K562 (cell line): Measurements from ENCODE around the gene RYR1. TPM values are rescaled to one million over a fixed set of nuclear protein-coding genes. Genes with fewer than 3 reads are reported as not detected.

Experiments
- BDP1 ChIP-seq: IDR thresholded peaks from 3 replicates; pipeline ENCODE4 v1.6.1; 2011; ENCODE audit not compliant: insufficient read length, insufficient read depth
- BHLHE40 ChIP-seq: IDR thresholded peaks from 2 replicates; pipeline ENCODE4 v1.6.1; 2011; ENCODE audit warnings: low read length, improper control_type of control experiment
- FOXJ2 ChIP-seq: fragments of 200-800 bp; sonication (Bioruptor generic); IDR thresholded peaks from 2 replicates; pipeline ENCODE4 v1.6.1; 2016; ENCODE audit warnings: missing genetic modification characterization, missing compliant biosample characterization
- HSF4 ChIP-seq: fragments of 250-450 bp; sonication (Bioruptor Pico); IDR thresholded peaks from 2 replicates; pipeline ENCODE4 v2.1.2; 2022; ENCODE audit warnings: mild to moderate bottlenecking, moderate library complexity, borderline replicate concordance
- POU5F1 ChIP-seq: fragments of 150-350 bp; IDR thresholded peaks from 2 replicates; pipeline ENCODE4 v1.6.1; 2014; ENCODE audit warnings: borderline replicate concordance, low read length, low read depth, mild to moderate bottlenecking; ENCODE audit not compliant: partially characterized antibody
- RBM39 ChIP-seq: fragments of 200-400 bp; formaldehyde crosslinking; optimal IDR thresholded peaks from 2 replicates; pipeline ENCODE3; 2018; ENCODE audit warnings: low read depth, low read length
- SAP30 ChIP-seq: fragments of 200-600 bp; sonication (generic); IDR thresholded peaks from 2 replicates; pipeline ENCODE4 v1.6.1; 2012; ENCODE audit warnings: borderline replicate concordance, low read depth, mild to moderate bottlenecking, moderate library complexity, low read length, control low read depth, inconsistent platforms; ENCODE audit not compliant: insufficient read depth, poor library complexity, severe bottlenecking
- SIN3A ChIP-seq, 2 experiments: fragments of 150-350 bp in 1 of 2; IDR thresholded peaks; 2 replicates each; pipeline ENCODE4 v1.6.1; 2011 to 2016; ENCODE audit warnings: borderline replicate concordance in 2 of 2, low read depth in 2 of 2, low read length in 2 of 2, mild to moderate bottlenecking in 2 of 2, moderate library complexity in 2 of 2; ENCODE audit not compliant: control insufficient read depth in 1 of 2
- SMAD4 ChIP-seq: fragments of 250-450 bp; sonication (Bioruptor Pico); conservative IDR thresholded peaks from 2 replicates; pipeline ENCODE4 v1.8.0; 2021; ENCODE audit warnings: inconsistent platforms, mild to moderate bottlenecking, moderate library complexity
- SP1 ChIP-seq: sonication (generic); formaldehyde crosslinking; IDR thresholded peaks from 2 replicates; pipeline ENCODE4 v1.8.1; 2022; ENCODE audit warnings: mild to moderate bottlenecking, missing genetic modification reagents
- YBX1 ChIP-seq: fragments of 450-650 bp; IDR thresholded peaks from 2 replicates; pipeline ENCODE4 v1.7.1; 2016; ENCODE audit warnings: mild to moderate bottlenecking
- ZFP30 ChIP-seq: fragments of 250-450 bp; sonication (Bioruptor Pico); IDR thresholded peaks from 2 replicates; pipeline ENCODE4 v1.8.0; 2022; ENCODE audit warnings: moderate library complexity, mild to moderate bottlenecking, inconsistent platforms, borderline replicate concordance
- ZNF311 ChIP-seq: fragments of 250-450 bp; sonication (Bioruptor Pico); IDR thresholded peaks from 2 replicates; pipeline ENCODE4 v1.4.0; 2020; ENCODE audit warnings: mild to moderate bottlenecking, moderate library complexity
- ZNF445 ChIP-seq: fragments of 250-450 bp; sonication (Bioruptor Pico); IDR thresholded peaks from 2 replicates; pipeline ENCODE4 v1.4.0; 2020; ENCODE audit warnings: low read depth, mild to moderate bottlenecking, moderate library complexity
- ZNF75A ChIP-seq: fragments of 450-650 bp; formaldehyde crosslinking; IDR thresholded peaks from 2 replicates; pipeline ENCODE4 v1.4.0; 2020; ENCODE audit warnings: mild to moderate bottlenecking
- ZNF778 ChIP-seq: fragments of 450-650 bp; formaldehyde crosslinking; IDR thresholded peaks from 2 replicates; pipeline ENCODE4 v1.4.0; 2020; ENCODE audit warnings: mild to moderate bottlenecking, moderate library complexity
- polyA plus RNA-seq, 8 experiments: library from polyadenylated mRNA; depleted of rRNA in 4 of 8; stranded (reverse) in 5 of 8; unstranded in 3 of 8; fragments of >200 nt; fragmentation: Nextera tagmentation in 2 of 8; fragmentation: Illumina TruSeq in 1 of 8; extraction: Ambion mirVana in 2 of 8; extraction: Trizol in 1 of 8; gene quantifications; 2 replicates each; pipeline versions ENCODE4 v1.2.1 to v1.2.3, GENCODE V29; 2011 to 2014; ENCODE audit warnings: inconsistent platforms in 1 of 8, missing spikeins in 1 of 8
- total RNA-seq, 7 experiments: library from RNA; depleted of rRNA in 6 of 7; stranded (reverse); fragments of >200 nt in 6 of 7; fragmentation: Illumina TruSeq in 2 of 7; extraction: Trizol in 2 of 7; gene quantifications; 2 replicates each; pipeline versions ENCODE4 v1.2.1 to v1.2.3, GENCODE V29; 2011 to 2021; ENCODE audit warnings: low replicate concordance in 1 of 7
- TF ChIP-seq, protein P1 (sequence below): IDR thresholded peaks from 3 replicates; pipeline ENCODE4 v1.6.1; 2011; ENCODE audit warnings: borderline replicate concordance, mild to moderate bottlenecking; ENCODE audit not compliant: insufficient read length, insufficient read depth
- TF ChIP-seq, protein P2 (sequence below): fragments of 450-650 bp; formaldehyde crosslinking; IDR thresholded peaks from 2 replicates; pipeline ENCODE4 v1.4.0; 2022; ENCODE audit warnings: missing genetic modification characterization
- TF ChIP-seq, protein P3 (sequence below): fragments of 250-450 bp; sonication (Bioruptor Pico); IDR thresholded peaks from 2 replicates; pipeline ENCODE4 v1.9.0; 2021; ENCODE audit warnings: mild to moderate bottlenecking
- TF ChIP-seq, protein P4 (sequence below): fragments of 200-400 bp; formaldehyde crosslinking; IDR thresholded peaks from 2 replicates; pipeline ENCODE4 v1.6.1; 2017; ENCODE audit warnings: mild to moderate bottlenecking, low read depth, low read length, moderate library complexity
- TF ChIP-seq, protein P5 (sequence below): fragments of 250-450 bp; sonication (Bioruptor Pico); IDR thresholded peaks from 2 replicates; pipeline ENCODE4 v1.4.0; 2020
- TF ChIP-seq, protein P6 (sequence below): fragments of 450-650 bp; formaldehyde crosslinking; IDR thresholded peaks from 2 replicates; pipeline ENCODE4 v1.4.0; 2022; ENCODE audit warnings: mild to moderate bottlenecking, moderate library complexity

Gene RYR1
- total and polyA plus RNA-seq, 9 of the 15 experiments (the other 6 are each of a cell fraction or from before 2014, with no cell fraction given), result 0.11 to 7.4 (median 3.7) TPM

DNA sequence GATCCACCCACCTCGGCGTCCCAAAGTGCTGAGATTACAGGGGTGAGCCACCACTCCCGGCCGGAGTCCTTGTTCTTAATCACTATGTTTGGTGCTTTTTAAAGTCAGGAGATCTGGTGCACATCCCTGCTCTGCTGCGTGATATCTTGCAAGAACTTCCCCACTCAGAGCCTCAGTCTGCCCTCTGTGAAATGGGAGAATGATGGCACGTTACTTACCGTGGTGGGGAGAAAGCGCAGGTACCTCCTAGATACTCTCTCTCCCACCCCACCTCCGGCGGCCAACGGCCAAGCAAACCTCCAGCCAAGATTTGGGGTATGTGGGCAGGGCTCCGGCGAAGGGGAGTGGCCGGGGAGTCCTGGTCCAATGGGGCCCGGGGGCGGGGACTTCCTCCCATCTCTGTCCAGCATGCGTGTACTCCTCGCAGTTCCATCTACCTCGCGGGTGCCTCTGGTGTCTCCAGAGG, at the start of gene RYR1 (continued):
- TF ChIP-seq, protein P1, sequence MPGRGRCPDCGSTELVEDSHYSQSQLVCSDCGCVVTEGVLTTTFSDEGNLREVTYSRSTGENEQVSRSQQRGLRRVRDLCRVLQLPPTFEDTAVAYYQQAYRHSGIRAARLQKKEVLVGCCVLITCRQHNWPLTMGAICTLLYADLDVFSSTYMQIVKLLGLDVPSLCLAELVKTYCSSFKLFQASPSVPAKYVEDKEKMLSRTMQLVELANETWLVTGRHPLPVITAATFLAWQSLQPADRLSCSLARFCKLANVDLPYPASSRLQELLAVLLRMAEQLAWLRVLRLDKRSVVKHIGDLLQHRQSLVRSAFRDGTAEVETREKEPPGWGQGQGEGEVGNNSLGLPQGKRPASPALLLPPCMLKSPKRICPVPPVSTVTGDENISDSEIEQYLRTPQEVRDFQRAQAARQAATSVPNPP, result no peak
- TF ChIP-seq ZFP30 (CRISPR knock-in tag) (no peak), ZNF445 (CRISPR knock-in tag) (no peak), SMAD4 (CRISPR knock-in tag) (0 out of 2 replicates have a peak, but pooled peaks have one; percentile 24), YBX1 (no peak), SAP30 (no peak), RBM39 (no peak), BHLHE40 (0 out of 2 replicates have a peak, but pooled peaks have one; percentile 7), HSF4 (CRISPR knock-in tag) (no peak), ZNF75A (CRISPR knock-in tag) (no peak), ZNF778 (CRISPR knock-in tag) (no peak), SIN3A (IDR thresholded peaks at IDR 0.05; ENCODE audit: borderline replicate concordance in 2 of 2, control insufficient read depth in 1 of 2, low read depth in 2 of 2, low read length in 2 of 2) (no peak), POU5F1 (no peak), SP1 (CRISPR knock-in tag) (peak; percentile 69), FOXJ2 (tag) (no peak), BDP1 (no peak), ZNF311 (CRISPR knock-in tag) (no peak)
- TF ChIP-seq, protein P2, sequence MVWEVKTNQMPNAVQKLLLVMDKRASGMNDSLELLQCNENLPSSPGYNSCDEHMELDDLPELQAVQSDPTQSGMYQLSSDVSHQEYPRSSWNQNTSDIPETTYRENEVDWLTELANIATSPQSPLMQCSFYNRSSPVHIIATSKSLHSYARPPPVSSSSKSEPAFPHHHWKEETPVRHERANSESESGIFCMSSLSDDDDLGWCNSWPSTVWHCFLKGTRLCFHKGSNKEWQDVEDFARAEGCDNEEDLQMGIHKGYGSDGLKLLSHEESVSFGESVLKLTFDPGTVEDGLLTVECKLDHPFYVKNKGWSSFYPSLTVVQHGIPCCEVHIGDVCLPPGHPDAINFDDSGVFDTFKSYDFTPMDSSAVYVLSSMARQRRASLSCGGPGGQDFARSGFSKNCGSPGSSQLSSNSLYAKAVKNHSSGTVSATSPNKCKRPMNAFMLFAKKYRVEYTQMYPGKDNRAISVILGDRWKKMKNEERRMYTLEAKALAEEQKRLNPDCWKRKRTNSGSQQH (CRISPR knock-in tag), result no peak
- TF ChIP-seq, protein P3, sequence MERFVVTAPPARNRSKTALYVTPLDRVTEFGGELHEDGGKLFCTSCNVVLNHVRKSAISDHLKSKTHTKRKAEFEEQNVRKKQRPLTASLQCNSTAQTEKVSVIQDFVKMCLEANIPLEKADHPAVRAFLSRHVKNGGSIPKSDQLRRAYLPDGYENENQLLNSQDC, result no peak
- TF ChIP-seq, protein P4, sequence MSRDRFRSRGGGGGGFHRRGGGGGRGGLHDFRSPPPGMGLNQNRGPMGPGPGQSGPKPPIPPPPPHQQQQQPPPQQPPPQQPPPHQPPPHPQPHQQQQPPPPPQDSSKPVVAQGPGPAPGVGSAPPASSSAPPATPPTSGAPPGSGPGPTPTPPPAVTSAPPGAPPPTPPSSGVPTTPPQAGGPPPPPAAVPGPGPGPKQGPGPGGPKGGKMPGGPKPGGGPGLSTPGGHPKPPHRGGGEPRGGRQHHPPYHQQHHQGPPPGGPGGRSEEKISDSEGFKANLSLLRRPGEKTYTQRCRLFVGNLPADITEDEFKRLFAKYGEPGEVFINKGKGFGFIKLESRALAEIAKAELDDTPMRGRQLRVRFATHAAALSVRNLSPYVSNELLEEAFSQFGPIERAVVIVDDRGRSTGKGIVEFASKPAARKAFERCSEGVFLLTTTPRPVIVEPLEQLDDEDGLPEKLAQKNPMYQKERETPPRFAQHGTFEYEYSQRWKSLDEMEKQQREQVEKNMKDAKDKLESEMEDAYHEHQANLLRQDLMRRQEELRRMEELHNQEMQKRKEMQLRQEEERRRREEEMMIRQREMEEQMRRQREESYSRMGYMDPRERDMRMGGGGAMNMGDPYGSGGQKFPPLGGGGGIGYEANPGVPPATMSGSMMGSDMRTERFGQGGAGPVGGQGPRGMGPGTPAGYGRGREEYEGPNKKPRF, result no peak
- TF ChIP-seq, protein P5, sequence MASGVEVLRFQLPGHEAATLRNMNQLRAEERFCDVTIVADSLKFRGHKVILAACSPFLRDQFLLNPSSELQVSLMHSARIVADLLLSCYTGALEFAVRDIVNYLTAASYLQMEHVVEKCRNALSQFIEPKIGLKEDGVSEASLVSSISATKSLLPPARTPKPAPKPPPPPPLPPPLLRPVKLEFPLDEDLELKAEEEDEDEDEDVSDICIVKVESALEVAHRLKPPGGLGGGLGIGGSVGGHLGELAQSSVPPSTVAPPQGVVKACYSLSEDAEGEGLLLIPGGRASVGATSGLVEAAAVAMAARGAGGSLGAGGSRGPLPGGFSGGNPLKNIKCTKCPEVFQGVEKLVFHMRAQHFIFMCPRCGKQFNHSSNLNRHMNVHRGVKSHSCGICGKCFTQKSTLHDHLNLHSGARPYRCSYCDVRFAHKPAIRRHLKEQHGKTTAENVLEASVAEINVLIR, result no peak
- TF ChIP-seq, protein P6, sequence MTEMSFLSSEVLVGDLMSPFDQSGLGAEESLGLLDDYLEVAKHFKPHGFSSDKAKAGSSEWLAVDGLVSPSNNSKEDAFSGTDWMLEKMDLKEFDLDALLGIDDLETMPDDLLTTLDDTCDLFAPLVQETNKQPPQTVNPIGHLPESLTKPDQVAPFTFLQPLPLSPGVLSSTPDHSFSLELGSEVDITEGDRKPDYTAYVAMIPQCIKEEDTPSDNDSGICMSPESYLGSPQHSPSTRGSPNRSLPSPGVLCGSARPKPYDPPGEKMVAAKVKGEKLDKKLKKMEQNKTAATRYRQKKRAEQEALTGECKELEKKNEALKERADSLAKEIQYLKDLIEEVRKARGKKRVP, result no peak
